ENCODE data around the gene SLMAP.

DNA sequence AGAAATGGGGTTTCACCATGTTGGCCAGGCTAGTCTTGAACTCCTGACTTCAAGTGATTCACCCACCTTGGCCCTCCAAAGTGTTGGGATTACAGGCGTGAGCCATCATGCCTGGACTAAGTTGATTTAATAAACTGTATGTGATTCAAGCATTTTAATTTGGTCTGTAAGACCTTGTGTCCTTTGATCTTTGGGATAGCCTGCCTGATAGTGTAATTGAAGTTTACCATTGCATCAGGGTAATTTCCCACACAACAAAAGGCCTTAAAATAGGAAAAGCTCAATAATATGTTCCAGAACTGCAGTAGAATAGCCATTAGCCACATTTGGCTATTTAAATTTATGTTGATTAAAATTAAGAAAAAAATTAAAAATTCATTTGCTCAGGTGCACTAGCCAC, 38.0 kb upstream of the SLMAP start:
- TF ChIP-seq POLR2AphosphoS5 (IDR thresholded peaks at IDR 0.05; ENCODE audit: low read depth, low read length) = no peak
- TF ChIP-seq POLR2A (IDR thresholded peaks at IDR 0.05; ENCODE audit: low read depth, low read length) = no peak
